ENCODE data around the gene SUSD3. TPM values are rescaled to one million over a fixed set of nuclear protein-coding genes. Genes with fewer than 3 reads are reported as not detected.

Gene SUSD3
- total and polyA plus RNA-seq, 2 of the 8 experiments (the other 6 are each of a cell fraction or from before 2014, with no cell fraction given) = 5.5 to 35.4 TPM

GRCh38 chr9:93035821-93036351, 22.6 kb upstream of the SUSD3 start:
- Histone ChIP-seq H3K9ac (replicated peaks in 1 of 4; ENCODE audit: extremely low read depth in 1 of 4, low read depth in 3 of 4, low read length in 3 of 4) (no peak overlapping the region), H3K79me2 (ENCODE audit: control insufficient read depth in 1 of 2, insufficient read depth in 2 of 2, low read length in 2 of 2) (no peaks in the 10 kb centered on the region), H3K18ac (ENCODE audit: extremely low read depth, low read length) (no peak overlapping the region), H3K4me3 (ENCODE audit: extremely low read depth in 1 of 4, insufficient read depth in 2 of 4, low read depth in 3 of 4, low read length in 4 of 4) (no peak overlapping the region), H3K4ac (replicated peaks; ENCODE audit: insufficient read length, low read depth, low read length) (no peak overlapping the region), H4K91ac (replicated peaks; ENCODE audit: insufficient read length, low read length) (no peak overlapping the region), H3K27me3 (replicated peaks in 1 of 4; ENCODE audit: control insufficient read depth in 3 of 4, extremely low read depth in 1 of 4, insufficient read depth in 3 of 4, low read length in 3 of 4) (no peaks in the 10 kb centered on the region), H3K23ac (ENCODE audit: insufficient read length) (no peak overlapping the region), H3K14ac (ENCODE audit: insufficient read length) (no peak overlapping the region), H2BK120ac (replicated peaks; ENCODE audit: low read depth, low read length) (no peak overlapping the region), H2BK12ac (ENCODE audit: low read depth, low read length) (peak overlapping the region; percentile 60; the same call in 1 of the 2 replicates), H4K5ac (ENCODE audit: insufficient read length, low read depth, low read length) (no peak overlapping the region), H2BK5ac (ENCODE audit: low read depth, low read length) (no peak overlapping the region; the same call in 1 of the 2 replicates), H3K56ac (replicated peaks; ENCODE audit: insufficient read length, low read depth, low read length) (no peak overlapping the region), H4K8ac (ENCODE audit: extremely low read depth, insufficient read depth, low read length) (no peak overlapping the region), H3K9me3 (ENCODE audit: insufficient read depth in 2 of 2, low read depth in 1 of 2, low read length in 1 of 2) (no peaks in the 10 kb centered on the region), H2AK5ac (ENCODE audit: low read depth, low read length) (no peak overlapping the region), H3K23me2 (ENCODE audit: low read depth, low read length) (peaks cover 2% of the 10 kb centered on the region; the same call in 1 of the 2 replicates), H3K36me3 (ENCODE audit: control insufficient read depth in 2 of 4, insufficient read depth in 4 of 4, low read length in 3 of 4) (no peaks in the 10 kb centered on the region), H2BK15ac (ENCODE audit: low read length) (no peak overlapping the region), H2BK20ac (ENCODE audit: low read length) (no peak overlapping the region), H3K4me1 (replicated peaks in 1 of 4; ENCODE audit: control insufficient read depth in 3 of 4, insufficient read depth in 4 of 4, low read length in 3 of 4) (peaks cover 0 to 9% (median under 1%) of the 10 kb centered on the region in 4 experiments; a peak in 3 of 7 replicates), H3K79me1 (ENCODE audit: low read depth, low read length) (no peaks in the 10 kb centered on the region), H3K4me2 (ENCODE audit: insufficient read depth in 1 of 2, low read depth in 2 of 2, low read length in 2 of 2) (no peak overlapping the region), H2AFZ (ENCODE audit: low read length) (no peak overlapping the region), H3K27ac (ENCODE audit: low read depth, low read length) (no peak overlapping the region), H4K20me1 (replicated peaks in 1 of 2; ENCODE audit: control insufficient read depth in 1 of 2, insufficient read depth in 2 of 2, low read length in 2 of 2) (peaks cover 0 to 1% of the 10 kb centered on the region in 2 experiments)
- DNase-seq (ENCODE audit: low read depth in 1 of 2, low spot score in 2 of 2) = no peak
- POLR2A ChIA-PET (ENCODE audit: partially characterized antibody) = no interaction called here
- FAIRE-seq = no peak
- CTCF ChIA-PET (ENCODE audit: partially characterized antibody) = interaction anchor here (0.7 to 4.9 kb wide), 10 partner anchors 11 to 81 kb away, joined by 3 to 44 read pairs (median 3); no protein-coding TSS in a partner anchor
- 81% methylated on average over 12 of the region's 13 CpGs; no CpG with 5 or more reads in 1 of the 2 experiments for WGBS, 2 experiments (ENCODE audit: extremely low coverage in 1 of 2, insufficient coverage in 1 of 2, insufficient read length in 1 of 2, insufficient replicate concordance in 2 of 2, low coverage in 1 of 2, low lambda C conversion rate in 2 of 2, missing lambda C conversion rate in 1 of 2)
- TF ChIP-seq GABPA (IDR thresholded peaks at IDR 0.05; ENCODE audit: borderline replicate concordance, insufficient read depth, low read length) = no peak
- no peak for TF ChIP-seq E2F6 (IDR thresholded peaks at IDR 0.05)
- no peak for TF ChIP-seq NRF1 (IDR thresholded peaks at IDR 0.05; ENCODE audit: low read depth, low read length)
- TF ChIP-seq KDM1A (IDR thresholded peaks at IDR 0.05; ENCODE audit: borderline replicate concordance, low read length) = no peak
- no peak for TF ChIP-seq MAX (IDR thresholded peaks at IDR 0.05)
- TF ChIP-seq PHF8 (conservative IDR thresholded peaks at IDR 0.05; ENCODE audit: low read depth, low read length) = no peak
- no peak for TF ChIP-seq SRF (IDR thresholded peaks at IDR 0.05; ENCODE audit: low read depth, low read length)
- TF ChIP-seq ZNF274 (IDR thresholded peaks at IDR 0.05; ENCODE audit: borderline replicate concordance, extremely low read depth, low read length) = no peak
- no peak for TF ChIP-seq SIN3A (conservative IDR thresholded peaks at IDR 0.05 in 1 of 2, IDR thresholded peaks at IDR 0.05 in 1 of 2; ENCODE audit: low read depth in 1 of 2, low read length in 2 of 2)
- TF ChIP-seq TBP (IDR thresholded peaks at IDR 0.05; ENCODE audit: low read depth, low read length) = no peak
- no peak for TF ChIP-seq POU5F1 (IDR thresholded peaks at IDR 0.05; ENCODE audit: low read depth, low read length)

All from H1 (cell line).